Activated CD4-positive, alpha-beta T cell treated with anti-CD3 and anti-CD28 coated beads for 48 hours (primary cell): ENCODE results near the gene BCL11A.
"Not testable (repeated sequence)": the region's sequence is repeated elsewhere in the genome, so short reads cannot be mapped to it uniquely, and the experiment has no call there.

Experiments used
- DNase-seq: peaks from one replicate; pipeline ENCODE4 v3.0.0-alpha.2; 2020

Gene BCL11A

DNA sequence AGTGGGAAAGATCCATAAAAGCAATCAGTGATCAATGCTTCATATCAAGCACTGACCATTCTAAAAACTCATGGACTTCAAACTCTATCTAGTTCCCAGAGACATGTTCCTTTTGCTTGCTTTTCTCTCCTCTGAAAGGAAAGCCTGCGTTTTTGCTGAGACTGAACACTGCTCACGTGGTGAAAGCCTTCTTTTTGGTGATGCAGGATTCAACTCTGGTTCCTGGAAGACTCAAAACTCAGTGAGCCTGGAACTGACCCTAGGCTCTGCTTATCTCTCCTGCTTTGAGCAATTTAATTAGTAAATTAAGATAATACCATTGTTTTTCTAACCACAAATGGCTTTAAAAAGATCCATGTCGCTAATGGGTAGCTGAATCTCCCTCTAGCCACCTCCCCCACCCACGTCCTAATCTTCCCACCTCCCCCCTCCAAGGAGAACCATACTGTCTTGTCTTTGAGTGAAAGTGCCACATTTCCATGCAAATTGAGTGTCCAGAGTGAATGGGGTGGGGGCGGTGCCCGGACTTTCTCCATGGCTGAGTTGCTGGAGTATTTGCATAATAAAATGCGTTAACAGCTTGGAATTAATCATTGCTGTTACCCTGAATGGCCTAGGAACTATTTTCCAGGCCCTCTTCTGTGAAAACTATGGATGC lies 130.5 kb downstream of the BCL11A start:
- no peak for DNase-seq

DNA sequence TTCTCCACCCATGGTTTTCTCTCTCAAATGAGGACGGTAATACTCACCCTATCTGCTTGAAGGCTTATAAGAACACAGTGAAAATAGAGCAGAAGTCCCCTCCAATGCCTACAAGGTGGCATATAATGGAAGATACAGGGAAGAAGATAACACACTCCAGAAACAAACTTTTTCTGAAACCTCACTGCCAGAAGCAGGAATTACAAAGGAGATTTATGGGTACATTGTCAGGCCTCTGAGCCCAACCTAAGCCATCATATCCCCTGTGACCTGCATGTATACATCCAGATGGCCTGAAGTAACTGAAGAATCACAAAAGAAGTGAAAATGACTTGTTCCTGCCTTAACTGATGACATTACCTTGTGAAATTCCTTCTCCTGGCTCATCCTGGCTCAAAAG lies 136.2 kb downstream of the BCL11A start:
- DNase-seq, result not testable (repeated sequence)

DNA sequence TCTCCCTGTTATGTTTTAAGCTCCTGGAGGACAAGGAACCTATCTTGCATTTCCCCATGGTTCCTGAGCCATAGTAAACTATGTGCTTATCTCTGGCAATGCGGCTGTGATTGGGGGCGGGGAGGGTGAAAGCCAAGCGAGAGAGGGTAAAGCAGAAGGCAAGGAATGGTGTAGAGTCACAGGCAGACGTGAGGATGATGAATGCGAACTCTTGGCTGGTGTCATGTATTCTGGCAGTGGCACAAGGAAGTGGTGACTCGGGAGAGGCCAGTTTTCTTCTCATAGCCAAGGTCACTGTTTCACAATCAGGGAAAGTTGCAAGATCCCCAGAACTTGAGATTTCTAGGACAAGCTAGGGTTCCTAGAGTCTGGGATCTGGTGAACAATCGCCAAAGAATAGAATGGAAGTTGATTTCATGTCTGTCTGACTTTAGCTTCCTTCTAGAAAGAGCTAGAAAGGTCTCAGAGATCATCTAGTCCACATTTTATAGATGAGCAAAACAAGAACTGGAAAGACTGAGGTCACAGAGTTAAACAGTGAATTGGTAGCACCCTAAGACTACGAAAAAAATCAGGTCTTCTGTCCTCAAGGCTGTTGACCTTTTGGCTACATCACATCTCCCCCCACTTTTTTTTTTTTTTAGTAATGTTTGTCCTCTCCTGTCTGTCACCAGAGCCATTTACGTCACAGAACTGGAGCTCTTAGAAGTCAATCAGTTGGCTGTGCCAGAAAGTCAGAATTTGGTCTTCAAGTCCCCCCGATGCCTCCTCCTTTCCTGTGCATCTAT lies 137.0 kb downstream of the BCL11A start:
- DNase-seq, result no peak

DNA sequence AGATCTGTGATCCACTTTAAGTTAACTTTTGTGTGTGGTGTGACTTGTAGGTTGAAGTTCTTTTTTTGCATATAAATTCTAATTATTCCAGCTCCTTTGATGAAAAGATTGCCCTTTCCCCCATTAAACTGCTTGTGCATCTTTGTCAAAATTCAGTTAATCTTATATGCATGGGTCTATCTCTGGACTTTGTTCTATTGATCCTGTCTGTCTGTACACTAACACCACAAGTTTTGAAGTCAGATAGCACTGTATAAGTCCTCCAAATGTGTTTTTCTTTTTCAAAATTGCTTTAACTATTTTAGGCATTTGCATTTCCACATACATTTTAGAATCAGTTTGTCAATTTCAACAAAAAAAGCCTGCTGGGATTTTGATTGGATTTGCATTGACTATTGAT lies 137.6 kb downstream of the BCL11A start:
- no peak for DNase-seq

DNA sequence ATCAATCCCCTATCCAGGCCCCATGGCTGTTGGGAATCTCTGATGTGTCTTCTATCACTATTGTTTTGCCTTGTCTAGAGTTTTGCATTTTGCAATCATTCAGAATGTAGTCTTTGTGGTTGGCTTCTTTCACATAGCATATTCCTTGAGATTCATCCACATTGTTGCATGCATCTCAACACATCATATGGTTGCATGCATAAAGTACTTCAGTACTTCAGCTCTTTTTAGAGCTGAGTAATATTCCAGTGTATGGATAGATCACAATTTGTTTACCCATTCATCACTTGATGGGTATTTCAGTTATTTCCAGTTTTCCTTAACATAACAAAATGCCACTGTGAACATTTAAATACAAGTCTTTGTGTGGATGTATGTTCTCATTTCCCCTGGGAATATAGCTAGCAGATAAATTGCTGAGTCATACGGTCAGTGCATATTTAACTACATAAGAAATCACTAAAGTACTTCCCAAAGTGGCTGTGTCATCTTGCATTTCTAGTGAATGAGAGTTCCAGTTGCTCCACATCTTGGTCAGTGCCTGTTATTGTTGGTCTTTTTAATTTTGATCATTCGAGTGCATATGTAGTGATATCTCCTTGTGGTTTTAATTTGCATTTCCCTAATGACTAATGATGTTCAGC lies 138.8 kb downstream of the BCL11A start:
- no peak for DNase-seq

DNA sequence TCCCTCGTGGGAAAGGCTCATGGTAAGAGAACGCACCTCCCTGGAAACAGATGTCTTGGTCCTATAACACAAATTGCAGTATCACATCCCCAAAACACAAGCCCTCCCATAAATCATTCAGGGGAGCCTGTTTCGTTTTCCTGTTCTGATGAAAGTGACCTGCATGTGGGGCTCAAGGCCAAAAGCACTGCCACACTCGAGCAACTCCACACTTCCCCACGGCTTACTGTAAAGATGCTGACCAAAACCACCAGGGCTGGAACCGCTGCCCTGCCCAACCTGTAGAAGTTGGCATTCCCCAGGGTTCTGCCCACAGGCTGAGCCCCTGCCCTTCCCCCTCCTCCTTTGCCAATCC lies 139.7 kb downstream of the BCL11A start:
- no peak for DNase-seq

DNA sequence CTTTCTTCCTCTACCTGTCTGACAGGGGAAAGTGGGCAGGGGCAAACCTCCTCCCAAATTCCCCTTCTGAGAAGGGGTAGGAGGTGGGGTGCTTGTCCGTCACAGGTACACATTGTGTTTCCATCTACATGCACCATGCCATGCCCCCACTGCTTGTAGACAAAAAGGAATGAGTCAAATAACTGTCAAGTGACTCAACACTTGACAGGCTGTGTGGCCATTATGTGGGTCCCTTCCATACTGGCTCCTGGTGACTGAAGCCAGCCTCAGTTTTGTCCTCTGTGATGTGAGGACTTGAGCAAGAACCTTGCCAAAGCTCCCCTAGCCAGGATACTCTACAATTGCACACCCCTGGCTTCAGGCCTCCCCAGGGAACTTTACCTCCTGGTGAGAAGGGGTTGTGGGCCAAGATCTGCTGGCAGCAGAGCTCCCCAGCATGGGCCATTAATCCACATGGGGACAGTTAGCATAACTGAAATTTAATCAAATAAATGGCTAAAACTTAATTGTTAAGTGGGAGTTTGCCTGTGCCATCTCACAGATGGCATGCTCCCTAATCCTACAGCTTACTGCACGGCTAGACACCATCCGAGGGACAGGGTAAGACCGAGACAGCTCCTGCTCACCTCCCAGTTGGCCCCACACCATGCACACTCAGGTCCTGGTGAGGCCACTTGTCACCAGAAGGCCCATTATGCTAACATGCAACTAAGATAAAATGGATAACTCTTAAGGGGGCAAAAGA lies 140.2 kb downstream of the BCL11A start:
- no peak for DNase-seq

DNA sequence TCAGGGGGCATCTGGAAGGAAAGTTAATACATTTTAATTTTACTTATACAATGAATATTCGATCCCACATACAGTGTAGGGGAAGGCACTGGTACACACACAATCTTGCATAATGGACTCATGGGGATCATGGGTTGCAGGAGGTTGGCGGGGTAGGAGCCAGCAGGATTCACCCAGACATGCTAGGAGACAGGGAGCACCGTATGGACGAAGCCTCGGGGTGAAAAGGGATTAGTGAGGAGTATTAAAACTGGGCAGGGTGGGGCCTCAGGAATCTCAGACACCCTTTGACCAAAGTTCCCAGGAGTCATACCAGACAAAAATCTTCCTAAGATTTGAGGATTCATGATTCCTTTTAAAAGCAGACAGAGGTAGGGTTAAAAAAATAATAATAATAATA lies 140.8 kb downstream of the BCL11A start:
- no peak for DNase-seq

DNA sequence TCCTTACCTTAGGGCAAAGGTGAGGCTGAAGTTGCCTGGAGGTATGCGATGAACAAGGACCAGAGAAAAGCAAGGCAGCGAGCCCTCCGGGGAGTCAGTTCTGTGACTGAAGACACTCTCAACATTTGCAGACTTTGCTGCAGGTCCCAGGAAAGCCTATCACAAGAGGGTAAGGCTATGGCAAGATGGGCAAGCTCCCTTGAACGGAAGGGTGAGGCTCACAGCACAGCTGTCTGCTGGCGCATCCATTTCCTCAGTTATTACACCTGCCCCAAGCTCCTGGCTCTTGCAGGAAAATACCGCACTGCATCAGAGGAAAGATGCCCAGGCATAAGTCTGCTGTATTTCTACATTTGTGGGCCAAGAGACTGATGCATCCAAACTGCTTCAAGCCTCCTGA lies 141.4 kb downstream of the BCL11A start:
- no peak for DNase-seq

DNA sequence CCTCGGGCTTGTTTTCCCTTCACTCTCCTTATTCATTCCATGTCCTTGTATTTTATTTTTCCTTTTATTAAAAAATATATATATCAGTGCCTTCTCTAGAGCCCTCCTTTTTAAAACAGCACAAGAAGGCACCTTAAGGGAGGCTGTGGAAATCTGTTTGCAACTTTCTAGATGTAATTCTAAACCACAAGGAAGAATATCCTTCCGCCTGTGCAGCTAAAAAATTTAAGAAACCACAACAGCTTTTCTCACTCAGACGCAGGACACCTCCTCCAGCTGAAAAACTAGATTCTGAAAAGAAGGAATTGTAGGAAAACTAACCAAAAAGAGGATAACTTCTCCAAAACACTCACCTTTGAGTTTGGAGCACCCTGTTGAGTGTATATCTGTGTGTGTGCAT lies 142.2 kb downstream of the BCL11A start:
- no peak for DNase-seq

DNA sequence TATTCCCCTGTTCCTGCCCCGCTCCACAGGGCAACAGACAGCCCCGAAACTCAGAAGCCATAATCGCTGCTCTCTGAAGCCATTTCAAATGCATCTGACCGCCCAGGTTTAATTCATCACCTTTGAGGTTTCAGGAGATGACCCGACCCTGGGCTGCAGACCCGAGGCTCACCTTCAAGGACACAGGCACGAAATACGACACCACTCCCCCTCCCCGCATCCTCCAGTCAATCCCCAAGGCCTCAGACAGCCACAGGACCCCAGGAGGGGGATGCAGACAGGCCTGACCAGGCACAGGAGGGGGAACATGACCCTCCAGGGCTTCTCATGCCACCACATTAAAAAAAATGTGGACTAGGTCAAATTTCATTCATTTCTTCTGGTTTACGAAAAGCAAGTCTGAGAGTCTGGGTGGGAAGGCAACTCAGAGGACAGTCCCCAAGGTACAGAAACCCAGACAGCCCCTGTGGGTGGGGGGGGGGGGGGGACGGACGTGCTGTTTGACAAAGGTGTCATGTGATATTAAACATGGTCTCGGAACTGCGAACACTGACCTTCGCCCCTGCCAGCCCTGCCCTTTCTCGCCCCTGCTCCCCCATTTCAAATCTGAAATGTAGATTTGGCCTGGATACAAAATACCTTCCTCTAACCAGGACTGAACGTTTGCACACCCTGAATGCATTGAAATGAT lies 142.9 kb downstream of the BCL11A start:
- no peak for DNase-seq

DNA sequence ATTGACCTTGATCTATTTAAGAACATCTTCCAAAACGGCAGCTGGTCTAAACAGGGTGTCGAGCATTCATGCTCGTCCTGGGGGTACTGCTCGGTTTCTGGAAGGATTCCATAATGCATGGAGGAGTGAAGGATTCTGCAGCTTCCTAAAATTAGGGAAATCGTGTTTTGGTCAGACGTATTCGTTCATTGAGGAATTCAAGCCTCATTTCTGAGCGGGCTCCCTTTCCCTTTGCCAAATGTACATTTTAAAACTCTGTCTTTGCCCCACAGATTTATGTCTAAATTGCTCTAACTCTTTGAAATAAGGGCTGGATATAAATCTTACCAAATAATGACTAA lies 144.0 kb downstream of the BCL11A start:
- DNase-seq, result no peak

DNA sequence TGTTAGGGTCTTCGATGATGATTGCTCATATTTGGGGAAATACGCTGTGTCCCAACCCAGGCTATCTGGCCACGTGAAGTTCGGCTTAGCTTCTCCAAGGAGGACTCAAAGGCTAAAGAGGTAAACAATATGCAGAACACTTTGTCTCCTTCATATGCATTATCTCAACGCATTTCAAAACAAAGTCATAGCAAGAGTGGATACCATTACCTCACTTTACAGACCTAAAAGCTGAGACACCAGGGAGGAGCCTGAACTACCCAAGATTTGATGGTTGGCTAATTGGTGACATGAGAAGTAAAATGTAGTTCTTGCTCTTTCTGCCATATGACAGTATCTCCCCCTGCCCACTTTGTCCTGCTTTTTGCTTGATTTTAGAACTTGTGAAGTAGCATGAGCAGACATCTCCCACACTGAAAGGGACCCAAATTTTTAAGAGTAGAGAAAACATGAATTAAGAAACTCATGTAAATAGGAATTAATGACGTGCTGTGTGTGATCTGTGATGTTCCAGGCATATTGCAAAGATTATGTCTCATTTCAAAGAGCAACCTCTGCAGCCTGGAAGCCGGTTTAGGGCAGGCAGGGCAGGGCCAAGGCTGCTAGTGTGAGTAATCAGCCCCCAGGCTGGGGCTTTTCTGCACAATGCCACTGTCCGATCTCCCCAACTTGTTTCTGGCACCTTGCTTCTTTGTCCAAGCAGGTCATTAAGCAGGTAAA lies 144.5 kb downstream of the BCL11A start:
- no peak for DNase-seq

DNA sequence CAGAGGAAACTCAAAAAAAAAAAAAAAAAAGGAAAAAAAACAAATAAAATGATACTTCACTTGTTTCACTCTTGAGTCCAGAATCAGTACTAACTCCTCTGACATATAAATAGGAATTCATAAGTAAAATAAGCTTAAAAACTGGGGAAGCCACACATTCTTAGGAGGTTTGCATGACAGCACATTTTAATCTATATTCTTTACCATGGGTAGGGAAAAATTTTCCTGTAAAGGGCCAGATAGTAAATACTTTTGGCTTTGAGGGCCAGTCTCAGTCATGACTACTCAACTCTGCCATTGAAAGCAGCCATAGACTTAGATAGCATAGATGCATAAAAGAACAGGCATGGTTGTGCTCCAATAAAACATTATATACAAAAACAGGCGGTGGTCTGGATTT lies 145.2 kb downstream of the BCL11A start:
- DNase-seq, result no peak

DNA sequence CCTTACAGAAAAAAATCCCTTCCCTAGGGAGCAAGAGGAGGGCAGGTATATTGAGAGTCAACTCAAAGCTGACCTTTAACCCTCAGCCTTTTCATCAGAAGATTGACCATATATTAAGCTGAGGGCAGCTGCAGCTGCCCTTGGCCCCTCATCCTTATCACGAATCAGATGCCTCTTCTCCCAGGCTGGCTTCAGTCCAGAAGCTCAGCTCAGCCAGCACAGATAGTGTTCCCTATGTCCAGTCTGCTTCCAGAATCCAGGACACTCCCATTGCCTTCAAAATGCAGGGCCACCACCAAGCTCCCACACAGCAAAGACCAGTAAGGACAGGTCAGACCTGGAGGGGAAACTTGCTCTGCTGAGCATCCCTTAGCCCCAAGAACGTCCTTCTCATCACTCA lies 146.1 kb downstream of the BCL11A start:
- DNase-seq, result no peak

DNA sequence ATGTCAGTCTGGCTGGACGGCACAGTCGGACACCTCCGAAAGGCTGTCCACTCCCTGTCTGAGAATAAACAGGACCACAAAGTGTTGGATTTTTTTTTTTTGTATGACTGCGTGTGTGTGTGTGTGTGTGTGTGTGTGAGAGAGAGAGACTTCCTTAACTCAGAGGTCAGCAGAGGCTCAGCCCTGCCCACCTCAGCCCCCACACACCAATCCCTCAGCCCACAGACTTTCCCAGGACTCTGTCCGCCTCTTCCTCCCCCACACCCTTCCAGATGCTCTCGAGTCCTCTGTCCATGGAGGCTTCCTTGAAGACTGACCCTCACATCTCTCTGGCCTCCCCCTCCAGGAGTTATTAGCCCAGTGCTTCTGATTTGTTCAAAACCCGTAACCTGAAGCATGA lies 147.3 kb downstream of the BCL11A start:
- DNase-seq, result no peak

DNA sequence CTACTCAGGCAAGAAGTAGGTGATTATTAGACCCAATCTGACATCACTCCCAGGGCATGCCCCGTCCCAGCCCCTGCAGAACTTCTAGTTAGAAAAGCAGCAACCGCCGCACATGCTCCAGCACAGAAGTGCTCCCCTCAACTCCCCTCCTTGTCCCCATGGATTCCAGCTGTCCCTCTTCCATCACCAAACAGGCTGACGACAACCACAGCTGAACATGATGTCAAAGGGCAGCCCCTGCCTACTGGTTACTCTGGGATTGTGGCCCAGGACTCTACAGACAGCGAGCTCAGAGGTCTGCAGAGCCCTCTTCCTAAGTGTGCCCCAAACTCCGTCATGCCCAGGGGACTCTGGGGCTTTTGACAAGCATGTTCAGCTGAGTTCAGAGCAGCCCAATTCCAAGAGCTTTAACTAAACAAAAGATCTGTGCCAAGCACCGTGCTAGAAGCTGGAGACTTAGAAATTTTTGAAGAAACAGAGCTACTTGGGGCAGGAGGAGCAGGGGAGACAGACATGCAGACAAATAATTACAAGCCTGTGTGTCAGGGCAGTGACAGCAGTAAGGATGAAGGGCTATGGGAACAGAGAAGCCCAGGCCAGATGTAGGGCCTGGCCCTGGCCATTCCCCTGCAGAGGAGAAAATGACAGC lies 148.1 kb downstream of the BCL11A start:
- no peak for DNase-seq
